ENCODE results near the gene NRG2. TPM values are rescaled to one million over a fixed set of nuclear protein-coding genes. Genes with fewer than 3 reads are reported as not detected.

Gene NRG2
- polyA plus RNA-seq, 2 of the 4 experiments (the other 2 are of a cell fraction) = 1.0 to 1.1 TPM

- no peak for FAIRE-seq
- no peaks in the 10 kb centered on the region for H3K9me3 ChIP-seq
- TF ChIP-seq, protein P1, sequence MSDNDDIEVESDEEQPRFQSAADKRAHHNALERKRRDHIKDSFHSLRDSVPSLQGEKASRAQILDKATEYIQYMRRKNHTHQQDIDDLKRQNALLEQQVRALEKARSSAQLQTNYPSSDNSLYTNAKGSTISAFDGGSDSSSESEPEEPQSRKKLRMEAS (IDR thresholded peaks at IDR 0.05) = no peak
- TF ChIP-seq REST (IDR thresholded peaks at IDR 0.05) (no peak), TFCP2L1 (CRISPR knock-in tag; IDR thresholded peaks at IDR 0.05) (no peak), TP53 (CRISPR knock-in tag; IDR thresholded peaks at IDR 0.05) (no peak), JUN (IDR thresholded peaks at IDR 0.05) (no peak), ZNF302 (CRISPR knock-in tag; IDR thresholded peaks at IDR 0.05) (no peak), EP300 (IDR thresholded peaks at IDR 0.05) (no peak), ESRRA (IDR thresholded peaks at IDR 0.05; ENCODE audit: borderline replicate concordance, low read length) (no peak), HDAC2 (IDR thresholded peaks at IDR 0.05) (no peak)
- no peak overlapping the region for H3K27ac ChIP-seq
- H3K4me2 ChIP-seq = no peak overlapping the region
- DNase-seq (ENCODE audit: low read depth in 1 of 2, low spot score in 1 of 2) = no peak
- no peaks in the 10 kb centered on the region for H3K4me1 ChIP-seq
- POLR2A ChIA-PET = no interaction called here
- no peak for ATAC-seq
- CTCF ChIA-PET = interaction anchor here (1.2 to 1.8 kb wide), 4 partner anchors 11 to 57 kb away, joined by 4 to 6 read pairs (median 5); partner anchors contain the start of gene NRG2
- no peak overlapping the region for H3K4me3 ChIP-seq
- 40% methylated on average over 3 of the region's 3 CpGs for WGBS (ENCODE audit: missing lambda C conversion rate)
Measured at GRCh38 chr5:140025736-140026135, 17.4 kb downstream of the NRG2 start.

DNA sequence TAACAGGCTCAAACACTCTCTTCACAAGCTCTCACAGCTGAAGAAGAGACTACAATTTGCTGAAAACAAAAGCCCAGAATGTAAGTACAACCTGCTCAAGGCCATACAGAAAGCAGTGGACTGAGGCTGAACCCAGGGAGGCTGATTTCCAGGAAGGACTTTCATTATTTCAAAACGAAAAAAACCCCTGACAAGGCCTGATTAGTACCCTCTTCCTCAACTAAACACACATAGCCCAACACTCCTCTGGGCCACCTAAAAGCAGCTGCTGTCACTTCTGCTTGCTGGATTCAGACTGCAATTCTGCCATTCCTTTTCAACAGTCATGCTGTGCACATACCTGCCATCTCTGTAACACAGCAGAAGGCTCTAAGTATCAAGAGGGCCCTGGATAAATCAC lies 18.2 kb downstream of the NRG2 start:
- Histone ChIP-seq H3K27ac (no peak overlapping the region), H3K4me2 (no peak overlapping the region), H3K4me1 (no peaks in the 10 kb centered on the region), H3K9me3 (no peaks in the 10 kb centered on the region), H3K4me3 (no peak overlapping the region)
- 0% methylated on average over 1 of the region's 1 CpG for WGBS (ENCODE audit: missing lambda C conversion rate)
- TF ChIP-seq ZNF302 (CRISPR knock-in tag; IDR thresholded peaks at IDR 0.05) (no peak), POLR2A (IDR thresholded peaks at IDR 0.05; ENCODE audit: low read length) (no peak), ELK1 (IDR thresholded peaks at IDR 0.05; ENCODE audit: low read depth, low read length) (no peak), RARB (CRISPR knock-in tag; IDR thresholded peaks at IDR 0.05) (no peak), TP53 (CRISPR knock-in tag; IDR thresholded peaks at IDR 0.05) (no peak), HEYL (CRISPR knock-in tag; IDR thresholded peaks at IDR 0.05) (no peak), CEBPB (IDR thresholded peaks at IDR 0.05) (no peak), HOXA7 (CRISPR knock-in tag; IDR thresholded peaks at IDR 0.05) (no peak)
- TF ChIP-seq, protein P2, sequence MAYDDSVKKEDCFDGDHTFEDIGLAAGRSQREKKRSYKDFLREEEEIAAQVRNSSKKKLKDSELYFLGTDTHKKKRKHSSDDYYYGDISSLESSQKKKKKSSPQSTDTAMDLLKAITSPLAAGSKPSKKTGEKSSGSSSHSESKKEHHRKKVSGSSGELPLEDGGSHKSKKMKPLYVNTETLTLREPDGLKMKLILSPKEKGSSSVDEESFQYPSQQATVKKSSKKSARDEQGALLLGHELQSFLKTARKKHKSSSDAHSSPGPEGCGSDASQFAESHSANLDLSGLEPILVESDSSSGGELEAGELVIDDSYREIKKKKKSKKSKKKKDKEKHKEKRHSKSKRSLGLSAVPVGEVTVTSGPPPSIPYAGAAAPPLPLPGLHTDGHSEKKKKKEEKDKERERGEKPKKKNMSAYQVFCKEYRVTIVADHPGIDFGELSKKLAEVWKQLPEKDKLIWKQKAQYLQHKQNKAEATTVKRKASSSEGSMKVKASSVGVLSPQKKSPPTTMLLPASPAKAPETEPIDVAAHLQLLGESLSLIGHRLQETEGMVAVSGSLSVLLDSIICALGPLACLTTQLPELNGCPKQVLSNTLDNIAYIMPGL (CRISPR knock-in tag; IDR thresholded peaks at IDR 0.05; ENCODE audit: borderline replicate concordance) = no peak
- POLR2A ChIA-PET = no interaction called here
- no peak for FAIRE-seq
- ATAC-seq = no peak
- no peak for DNase-seq (ENCODE audit: low read depth in 1 of 2, low spot score in 1 of 2)
- CTCF ChIA-PET = interaction anchor here (1.7 to 1.8 kb wide), 2 partner anchors 12 to 19 kb away, joined by 4 to 6 read pairs; partner anchors contain the start of gene NRG2

GRCh38 chr5:140023611-140024191 lies 19.4 kb downstream of the NRG2 start:
- 75% methylated on average over 6 of the region's 6 CpGs for WGBS (ENCODE audit: missing lambda C conversion rate)
- TF ChIP-seq EHMT2 (IDR thresholded peaks at IDR 0.05; ENCODE audit: low read depth) (no peak), JUN (IDR thresholded peaks at IDR 0.05) (no peak), KDM5A (IDR thresholded peaks at IDR 0.05) (no peak), ZNF302 (CRISPR knock-in tag; IDR thresholded peaks at IDR 0.05) (no peak), ATOH8 (CRISPR knock-in tag; IDR thresholded peaks at IDR 0.05; ENCODE audit: low read depth) (no peak)
- H3K9me3 ChIP-seq = no peaks in the 10 kb centered on the region
- H3K4me2 ChIP-seq = no peak overlapping the region
- ATAC-seq (no peak), FAIRE-seq (no peak), DNase-seq (ENCODE audit: low read depth in 1 of 2, low spot score in 1 of 2) (no peak)
- ChIA-PET POLR2A (no interaction called here), CTCF (interaction anchor here (0.7 to 1.9 kb wide), 2 partner anchors 17 to 34 kb away, joined by 3 to 6 read pairs; no protein-coding TSS in a partner anchor)
- H3K4me1 ChIP-seq = no peaks in the 10 kb centered on the region
- no peak overlapping the region for H3K4me3 ChIP-seq
- no peak overlapping the region for H3K27ac ChIP-seq

All from A549 (cell line).